T-cell (primary cell): Measurements from ENCODE around the gene CCDC51. TPM values are rescaled to one million over a fixed set of nuclear protein-coding genes. Genes with fewer than 3 reads are reported as not detected.

ENCODE experiments used
- ATAC-seq, 4 experiments: fragments of 200-7000 bp in 3 of 4; fragments of 150-1000 bp in 1 of 4; cut with Tn5 transposase; replicated peaks in 1 of 4; 1 replicate in 3 of 4; 2 replicates in 1 of 4; pipeline ENCODE4 v1.10.0; 2021; ENCODE audit warnings: moderate library complexity in 3 of 4, mild to moderate bottlenecking in 2 of 4, moderate number of reproducible peaks in 1 of 4
- CTCF ChIA-PET, 2 donors: fragments of 300-600 bp; sonication (Branson Sonifier 250); formaldehyde crosslinking; loops; one replicate each; lab custom pipeline; 2022; ENCODE audit warnings: antibody characterized with exemption in 2 of 2; lab: Charles Lee
- POLR2A ChIA-PET, 2 donors: fragments of 300-600 bp; sonication (Branson Sonifier 250); formaldehyde crosslinking; loops; one replicate each; lab custom pipeline; 2022; ENCODE audit warnings: antibody characterized with exemption in 2 of 2; lab: Charles Lee
- DNase-seq, 35 experiments: peaks; one replicate each; pipeline versions ENCODE4 v3.0.0 to v3.0.0-alpha.2; 2013 to 2023
- H3K27ac ChIP-seq: one replicate; pipeline ENCODE4 v1.5.1; 2013; ENCODE audit warnings: low read length
- H3K27me3 ChIP-seq, 2 experiments: replicated peaks in 1 of 2; 1 replicate in 1 of 2; 2 replicates in 1 of 2; pipeline versions ENCODE4 v1.6.1 to v1.7.0; 2013; ENCODE audit warnings: low read length in 1 of 2, mixed read lengths in 1 of 2; ENCODE audit not compliant: control insufficient read depth in 2 of 2, insufficient read depth in 2 of 2; ENCODE audit errors: extremely low read depth in 1 of 2
- H3K36me3 ChIP-seq, 2 donors: 1 replicate in 1 of 2; 2 replicates in 1 of 2; pipeline versions ENCODE4 v1.6.1 to v1.7.0; 2013; ENCODE audit warnings: low read length in 1 of 2; ENCODE audit not compliant: control insufficient read depth in 2 of 2, insufficient read depth in 1 of 2; ENCODE audit errors: extremely low read depth in 1 of 2
- H3K4me1 ChIP-seq, 2 experiments: 1 replicate in 1 of 2; 2 replicates in 1 of 2; pipeline versions ENCODE4 v1.6.1 to v1.7.0; 2013; ENCODE audit warnings: low read length in 2 of 2, mixed read lengths in 1 of 2; ENCODE audit not compliant: insufficient read depth in 2 of 2, control insufficient read depth in 1 of 2; ENCODE audit errors: extremely low read depth in 1 of 2
- H3K4me3 ChIP-seq, 2 donors: 1 replicate in 1 of 2; 2 replicates in 1 of 2; pipeline versions ENCODE4 v1.5.1 to v1.7.0; 2013; ENCODE audit warnings: mild to moderate bottlenecking in 2 of 2, low read length in 1 of 2, moderate library complexity in 1 of 2; ENCODE audit not compliant: control insufficient read depth in 1 of 2; ENCODE audit errors: extremely low read depth in 1 of 2
- H3K9me3 ChIP-seq: 2 replicates; pipeline ENCODE4 v1.7.0; 2013
- H3K27ac Mint-ChIP-seq, 2 donors: one replicate each; pipeline ENCODE4 v1.8.0; 2020 to 2021; ENCODE audit warnings: mild to moderate bottlenecking in 2 of 2, mixed read lengths in 2 of 2
- H3K27me3 Mint-ChIP-seq, 2 donors: one replicate each; pipeline ENCODE4 v1.8.0; 2021 to 2022; ENCODE audit warnings: mixed read lengths in 2 of 2
- H3K36me3 Mint-ChIP-seq: one replicate; pipeline ENCODE4 v1.8.0; 2021; ENCODE audit warnings: mixed read lengths
- H3K4me1 Mint-ChIP-seq, 3 donors: one replicate each; pipeline ENCODE4 v1.8.0; 2020 to 2022; ENCODE audit warnings: mixed read lengths in 3 of 3, mild to moderate bottlenecking in 1 of 3
- H3K4me3 Mint-ChIP-seq, 3 donors: one replicate each; pipeline ENCODE4 v1.8.0; 2020 to 2022; ENCODE audit warnings: mild to moderate bottlenecking in 3 of 3, mixed read lengths in 3 of 3, moderate library complexity in 3 of 3
- H3K9me3 Mint-ChIP-seq, 3 donors: one replicate each; pipeline ENCODE4 v1.8.0; 2020 to 2022; ENCODE audit warnings: mixed read lengths in 3 of 3
- WGBS: methylation state at CpG from one replicate; pipeline ENCODE4 v1.1.5; 2013; ENCODE audit warnings: missing lambda C conversion rate; ENCODE audit not compliant: insufficient coverage; 5-methylcytosine and 5-hydroxymethylcytosine counted together
- total RNA-seq, 35 experiments: library from RNA in 6 of 35; stranded (reverse) in 6 of 35; fragments of 120-200 nt in 1 of 35; gene quantifications; one replicate each; pipeline versions ENCODE4 v1.2.1 to v1.2.4 and lab custom pipeline; 2013 to 2026

The CCDC51 gene
- total RNA-seq, 5 donors from 2014 or later (not counting 1 experiment from before 2014, with no cell fraction given): 5.0 to 7.9 (median 6.4) TPM

DNA sequence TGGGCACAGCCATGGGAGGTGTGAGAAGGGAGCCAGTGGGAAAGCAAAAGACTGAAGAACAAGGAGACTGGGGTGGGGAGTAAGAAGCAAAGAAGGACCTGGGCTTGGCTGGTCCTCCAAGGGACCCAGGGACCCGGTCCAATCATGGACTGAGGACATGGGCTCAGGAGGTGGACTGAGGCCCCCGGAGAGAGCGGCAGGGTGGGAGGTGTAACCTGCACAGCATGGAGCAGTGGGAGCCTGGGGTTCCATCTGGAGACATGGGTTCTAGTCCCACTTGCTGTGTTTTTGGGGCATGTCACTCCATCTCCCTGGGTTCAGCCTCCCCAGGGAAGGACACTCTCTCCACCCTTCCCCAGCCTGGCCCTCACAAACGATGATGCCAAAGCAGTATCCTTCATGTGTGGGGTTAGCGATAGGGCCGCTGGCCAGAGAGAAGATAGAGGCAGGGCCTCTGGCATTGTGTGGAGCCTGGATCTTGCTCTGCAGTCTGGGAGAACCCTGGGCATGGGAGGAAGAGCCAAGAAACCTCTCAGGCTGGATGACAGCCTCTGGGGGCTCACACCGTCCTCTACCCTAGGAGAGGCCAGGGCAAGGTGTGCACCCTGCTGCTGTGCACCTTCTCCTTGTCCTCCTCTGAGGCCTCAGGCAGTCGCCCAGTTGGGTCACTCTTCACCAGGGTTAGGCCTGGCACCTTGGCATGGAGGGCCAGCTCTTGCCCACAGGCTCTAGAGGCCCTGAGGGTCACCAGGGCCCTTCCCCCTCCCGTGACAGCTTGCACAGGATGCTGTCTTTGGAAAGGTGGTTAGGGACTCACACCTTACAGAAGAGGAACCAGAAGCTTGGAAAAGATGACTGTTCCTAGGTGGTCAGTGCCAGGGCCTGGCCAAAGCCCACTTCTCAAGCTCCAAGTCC lies 41.9 kb downstream of the CCDC51 start:
- CTCF ChIA-PET: interaction anchor here (0.9 to 3.9 kb wide), 3 partner anchors 10 to 151 kb away, joined by 3 to 113 read pairs (median 3); no protein-coding TSS in a partner anchor
- 63% methylated on average over 4 of the region's 9 CpGs for WGBS
- no peak overlapping the region for H3K27ac ChIP-seq
- peak in 1 of 35 experiments; percentile 7 for DNase-seq
- H3K27me3 ChIP-seq: peaks cover 0 to 21% of the 10 kb centered on the region in 2 experiments
- ATAC-seq: no peak
- no peaks in the 10 kb centered on the region for H3K4me1 ChIP-seq
- Mint-ChIP-seq H3K9me3 (no peaks in the 10 kb centered on the region), H3K4me3 (no peak overlapping the region), H3K27me3 (peaks cover 8 to 16% of the 10 kb centered on the region in 2 donors), H3K4me1 (no peaks in the 10 kb centered on the region), H3K36me3 (no peaks in the 10 kb centered on the region), H3K27ac (no peak overlapping the region)
- no peak overlapping the region for H3K4me3 ChIP-seq
- H3K9me3 ChIP-seq: no peaks in the 10 kb centered on the region
- POLR2A ChIA-PET: no interaction called here
- H3K36me3 ChIP-seq: no peaks in the 10 kb centered on the region

DNA sequence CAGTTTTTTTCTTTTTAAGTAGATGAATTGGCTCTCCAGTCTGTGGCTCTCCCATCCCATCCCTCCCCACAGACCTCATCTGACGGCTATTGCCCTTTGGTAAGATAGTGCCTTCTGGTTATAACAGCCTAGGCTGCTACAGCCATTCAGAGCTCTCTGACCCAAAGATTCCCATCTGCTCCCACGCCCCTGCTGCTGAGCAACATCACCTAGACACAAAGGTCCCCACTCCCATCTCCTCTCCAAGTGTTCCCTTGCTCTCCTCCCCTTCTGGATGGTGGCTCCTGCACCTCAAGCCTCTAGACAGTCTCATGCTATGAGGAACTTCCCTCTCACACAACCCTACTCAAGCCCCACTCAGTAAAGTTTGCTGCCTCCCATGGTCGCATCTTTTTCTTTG lies 44.2 kb downstream of the CCDC51 start:
- ChIA-PET POLR2A (interaction anchor here in 1 of 2 donors (0.6 kb wide), 1 partner anchor 142 kb away, joined by 4 read pairs; no protein-coding TSS in a partner anchor), CTCF (no interaction called here)
- Histone ChIP-seq H3K36me3 (no peaks in the 10 kb centered on the region), H3K4me3 (no peak overlapping the region), H3K4me1 (no peaks in the 10 kb centered on the region), H3K27ac (no peak overlapping the region), H3K27me3 (peaks cover 0 to 21% of the 10 kb centered on the region in 2 experiments), H3K9me3 (no peaks in the 10 kb centered on the region)
- H3K27me3 Mint-ChIP-seq: peaks cover 11 to 17% of the 10 kb centered on the region in 2 donors
- no peak overlapping the region for H3K27ac Mint-ChIP-seq
- H3K9me3 Mint-ChIP-seq: no peaks in the 10 kb centered on the region
- DNase-seq (no peak), ATAC-seq (no peak)
- no peaks in the 10 kb centered on the region for H3K4me1 Mint-ChIP-seq
- 76% methylated on average over 3 of the region's 3 CpGs for WGBS
- no peaks in the 10 kb centered on the region for H3K36me3 Mint-ChIP-seq
- no peak overlapping the region for H3K4me3 Mint-ChIP-seq

DNA sequence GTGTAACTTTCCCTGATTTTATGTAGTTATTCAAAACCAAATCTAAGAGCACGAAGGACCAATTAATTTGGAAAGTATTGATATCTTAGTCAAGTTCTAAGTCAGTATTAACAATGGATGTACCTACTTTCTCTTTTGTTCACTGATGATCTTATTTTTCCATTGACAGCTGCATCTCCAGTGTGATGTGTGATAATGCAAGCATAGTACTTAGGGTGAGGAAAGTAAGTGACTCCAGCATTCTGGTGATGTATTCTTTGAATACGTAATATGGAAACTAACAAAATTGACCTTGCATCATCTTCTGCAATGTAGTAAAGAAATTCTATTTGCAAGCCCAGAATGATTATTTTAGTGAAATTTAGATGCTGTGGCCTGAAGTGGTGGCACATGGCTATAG lies 45.5 kb downstream of the CCDC51 start:
- no peak overlapping the region for H3K27ac ChIP-seq
- no CpG with 5 or more reads among the region's 2 CpGs for WGBS
- ATAC-seq: no peak
- peaks cover 0 to 21% of the 10 kb centered on the region in 2 experiments for H3K27me3 ChIP-seq
- Mint-ChIP-seq H3K36me3 (no peaks in the 10 kb centered on the region), H3K27ac (no peak overlapping the region), H3K9me3 (no peaks in the 10 kb centered on the region), H3K4me3 (no peak overlapping the region), H3K4me1 (no peaks in the 10 kb centered on the region), H3K27me3 (peaks cover 10 to 17% of the 10 kb centered on the region in 2 donors)
- ChIA-PET POLR2A (no interaction called here), CTCF (no interaction called here)
- H3K9me3 ChIP-seq: no peaks in the 10 kb centered on the region
- no peak overlapping the region for H3K4me3 ChIP-seq
- no peak for DNase-seq
- H3K4me1 ChIP-seq: no peaks in the 10 kb centered on the region
- no peaks in the 10 kb centered on the region for H3K36me3 ChIP-seq

DNA sequence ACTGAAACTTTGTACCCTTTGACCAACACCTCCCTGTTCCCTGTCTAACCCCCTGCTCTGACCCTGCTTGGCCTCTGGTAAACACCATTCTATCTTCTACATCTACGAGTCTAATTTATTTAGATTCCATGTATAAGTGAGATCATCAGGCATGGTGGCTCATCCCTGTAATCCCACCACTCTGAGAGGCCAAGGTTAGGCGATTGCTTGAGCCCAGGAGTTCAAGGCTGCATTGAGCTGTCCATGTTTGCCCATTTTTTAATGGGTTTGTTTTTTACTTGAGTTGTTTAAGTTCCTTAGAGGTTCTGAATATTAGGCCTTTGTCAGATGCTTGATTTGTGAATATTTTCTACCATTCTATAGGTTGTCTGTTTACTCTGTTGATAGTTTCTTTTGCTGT lies 51.0 kb downstream of the CCDC51 start:
- WGBS: no CpG with 5 or more reads among the region's 2 CpGs
- Histone ChIP-seq H3K9me3 (no peaks in the 10 kb centered on the region), H3K36me3 (no peaks in the 10 kb centered on the region), H3K4me1 (no peaks in the 10 kb centered on the region), H3K27ac (no peak overlapping the region), H3K27me3 (peaks cover 0 to 6% of the 10 kb centered on the region in 2 experiments), H3K4me3 (no peak overlapping the region)
- DNase-seq: no peak
- ATAC-seq: no peak
- no peak overlapping the region for H3K27ac Mint-ChIP-seq
- H3K27me3 Mint-ChIP-seq: peaks cover 4 to 16% of the 10 kb centered on the region in 2 donors
- H3K4me1 Mint-ChIP-seq: no peaks in the 10 kb centered on the region
- H3K9me3 Mint-ChIP-seq: no peaks in the 10 kb centered on the region
- POLR2A ChIA-PET: interaction anchor here (0.6 to 0.8 kb wide), 2 partner anchors 79 to 1038 kb away, joined by 3 read pairs; no protein-coding TSS in a partner anchor
- CTCF ChIA-PET: interaction anchor here in 1 of 2 donors (1.0 kb wide), 1 partner anchor 12 kb away, joined by 5 read pairs; no protein-coding TSS in a partner anchor
- H3K4me3 Mint-ChIP-seq: no peak overlapping the region
- no peaks in the 10 kb centered on the region for H3K36me3 Mint-ChIP-seq

DNA sequence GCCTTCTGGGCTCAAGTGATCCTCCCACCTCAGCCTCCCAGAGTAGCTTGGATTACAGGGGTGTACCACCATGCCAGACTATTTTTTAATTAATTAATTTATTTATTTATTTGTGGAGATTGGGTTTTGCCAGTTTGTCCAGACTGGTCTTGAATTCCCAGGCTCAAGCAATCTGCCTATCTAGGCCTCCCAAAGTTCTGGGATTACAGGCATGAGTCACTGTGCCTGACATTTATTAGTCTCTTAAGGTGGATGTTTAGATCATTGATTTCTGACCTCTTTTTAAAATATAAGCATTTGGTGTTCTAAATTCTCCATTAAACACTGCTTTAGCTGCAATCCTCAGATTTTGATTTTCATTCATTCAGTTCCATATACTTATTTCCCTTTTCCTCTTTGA lies 52.3 kb downstream of the CCDC51 start:
- no peaks in the 10 kb centered on the region for H3K9me3 ChIP-seq
- ChIA-PET POLR2A (interaction anchor here in 1 of 2 donors (0.6 kb wide), 1 partner anchor 25 kb away, joined by 3 read pairs; no protein-coding TSS in a partner anchor), CTCF (interaction anchor here in 1 of 2 donors (1.3 kb wide), 1 partner anchor 13 kb away, joined by 4 read pairs; no protein-coding TSS in a partner anchor)
- Mint-ChIP-seq H3K27ac (no peak overlapping the region), H3K4me3 (no peak overlapping the region), H3K4me1 (no peaks in the 10 kb centered on the region), H3K9me3 (no peaks in the 10 kb centered on the region), H3K36me3 (no peaks in the 10 kb centered on the region), H3K27me3 (peaks cover 3 to 12% of the 10 kb centered on the region in 2 donors)
- no peak for ATAC-seq
- no peak overlapping the region for H3K27ac ChIP-seq
- no peaks in the 10 kb centered on the region for H3K4me1 ChIP-seq
- no peak for DNase-seq
- no peaks in the 10 kb centered on the region for H3K36me3 ChIP-seq
- no peak overlapping the region for H3K4me3 ChIP-seq
- no peaks in the 10 kb centered on the region for H3K27me3 ChIP-seq
